KMS-11 (cell line): Measurements from ENCODE around the gene STAT5B.

Source experiments
- H2AFZ ChIP-seq: fragments of 200-600 bp; sonication (generic); 2 replicates; pipeline ENCODE4 v1.6.1; 2016; ENCODE audit warnings: antibody characterized with exemption, mixed run types, low read depth
- H3K27ac ChIP-seq: fragments of 200-600 bp; sonication (generic); 2 replicates; pipeline ENCODE4 v1.6.1; 2016; ENCODE audit warnings: mild to moderate bottlenecking, mixed run types
- H3K27me3 ChIP-seq: fragments of 200-600 bp; sonication (generic); 2 replicates; pipeline ENCODE4 v1.6.1; 2017; ENCODE audit warnings: mild to moderate bottlenecking, low read depth, mixed run types, moderate library complexity; ENCODE audit not compliant: insufficient read depth
- H3K36me3 ChIP-seq: fragments of 200-600 bp; sonication (generic); 2 replicates; pipeline ENCODE4 v1.6.1; 2017; ENCODE audit warnings: mild to moderate bottlenecking, mixed run types; ENCODE audit not compliant: insufficient read depth
- H3K4me1 ChIP-seq: fragments of 200-600 bp; sonication (generic); 2 replicates; pipeline ENCODE4 v1.6.1; 2016; ENCODE audit warnings: mild to moderate bottlenecking, low read depth, mixed run types; ENCODE audit not compliant: poor library complexity, severe bottlenecking
- H3K4me2 ChIP-seq: fragments of 200-600 bp; sonication (generic); 2 replicates; pipeline ENCODE4 v1.7.0; 2016; ENCODE audit warnings: mild to moderate bottlenecking, mixed run types
- H3K4me3 ChIP-seq: fragments of 200-600 bp; sonication (generic); IDR thresholded peaks from 2 replicates; pipeline ENCODE4 v1.6.1; 2017; ENCODE audit warnings: low read depth, low read length, mixed read lengths; ENCODE audit not compliant: insufficient read depth
- H3K79me2 ChIP-seq: fragments of 200-600 bp; sonication (generic); 2 replicates; pipeline ENCODE4 v1.6.1; 2016; ENCODE audit warnings: low read depth, mixed run types; ENCODE audit not compliant: insufficient read depth
- H3K9ac ChIP-seq: fragments of 200-600 bp; sonication (generic); 2 replicates; pipeline ENCODE4 v1.6.1; 2016; ENCODE audit warnings: mild to moderate bottlenecking, mixed run types
- H4K20me1 ChIP-seq: fragments of 200-600 bp; sonication (generic); 2 replicates; pipeline ENCODE4 v1.6.1; 2016; ENCODE audit warnings: mild to moderate bottlenecking, mixed run types; ENCODE audit not compliant: insufficient read depth
- CTCF ChIP-seq: fragments of 200-600 bp; sonication (generic); conservative IDR thresholded peaks from 2 replicates; pipeline ENCODE4 v1.6.1; 2017; ENCODE audit warnings: low read depth, mild to moderate bottlenecking, antibody characterized with exemption, low read length, moderate library complexity, mixed read lengths

The STAT5B gene

GRCh38 chr17:42315402-42316156, 39.4 kb upstream of the STAT5B start:
- Histone ChIP-seq H3K27ac (no peak overlapping the region), H3K4me2 (no peak overlapping the region)

GRCh38 chr17:42313773-42314566, 37.8 kb upstream of the STAT5B start:
- H3K27me3 ChIP-seq, result no peaks in the 10 kb centered on the region
- no peak overlapping the region for H3K27ac ChIP-seq
- no peaks in the 10 kb centered on the region for H3K79me2 ChIP-seq
- no peak overlapping the region for H3K4me2 ChIP-seq
- H3K36me3 ChIP-seq, result no peaks in the 10 kb centered on the region
- H2AFZ ChIP-seq, result no peak overlapping the region
- no peak overlapping the region for H3K4me3 ChIP-seq
- H3K4me1 ChIP-seq, result peaks cover 11% of the 10 kb centered on the region
- TF ChIP-seq CTCF, result no peak
- no peaks in the 10 kb centered on the region for H4K20me1 ChIP-seq
- H3K9ac ChIP-seq, result no peak overlapping the region

More at GRCh38 chr17:42315402-42316156, 39.4 kb upstream of the STAT5B start:
- no peak overlapping the region for H3K9ac ChIP-seq
- no peaks in the 10 kb centered on the region for H3K27me3 ChIP-seq
- no peaks in the 10 kb centered on the region for H4K20me1 ChIP-seq
- no peak for TF ChIP-seq CTCF
- H2AFZ ChIP-seq, result no peak overlapping the region
- no peaks in the 10 kb centered on the region for H3K79me2 ChIP-seq
- H3K4me3 ChIP-seq, result no peak overlapping the region
- no peaks in the 10 kb centered on the region for H3K36me3 ChIP-seq
- H3K4me1 ChIP-seq, result peaks cover 11% of the 10 kb centered on the region

GRCh38 chr17:42313389-42313772, 37.2 kb upstream of the STAT5B start:
- Histone ChIP-seq H3K79me2 (no peaks in the 10 kb centered on the region), H2AFZ (no peak overlapping the region), H4K20me1 (no peaks in the 10 kb centered on the region), H3K4me1 (peaks cover 11% of the 10 kb centered on the region), H3K36me3 (no peaks in the 10 kb centered on the region), H3K27ac (no peak overlapping the region), H3K27me3 (no peaks in the 10 kb centered on the region), H3K9ac (no peak overlapping the region), H3K4me3 (no peak overlapping the region), H3K4me2 (no peak overlapping the region)
- no peak for TF ChIP-seq CTCF

- no peaks in the 10 kb centered on the region for H3K79me2 ChIP-seq
- no peak overlapping the region for H3K27ac ChIP-seq
- peaks cover 11% of the 10 kb centered on the region for H3K4me1 ChIP-seq
- H2AFZ ChIP-seq, result no peak overlapping the region
- no peak overlapping the region for H3K4me3 ChIP-seq
- no peak overlapping the region for H3K4me2 ChIP-seq
- H3K27me3 ChIP-seq, result no peaks in the 10 kb centered on the region
- no peak overlapping the region for H3K9ac ChIP-seq
- H4K20me1 ChIP-seq, result no peaks in the 10 kb centered on the region
- no peak for TF ChIP-seq CTCF
- no peaks in the 10 kb centered on the region for H3K36me3 ChIP-seq
Measured at GRCh38 chr17:42312285-42313130, 36.3 kb upstream of the STAT5B start.
